Measurements from ENCODE around the gene B4GALT4. TPM values are rescaled to one million over a fixed set of nuclear protein-coding genes. Genes with fewer than 3 reads are reported as not detected.
"Not testable (repeated sequence)": the region's sequence is repeated elsewhere in the genome, so short reads cannot be mapped to it uniquely, and the experiment has no call there.

The B4GALT4 gene
- total RNA-seq, 4 donors from 2014 or later, result 5.7 to 13.4 (median 7.7) TPM

DNA sequence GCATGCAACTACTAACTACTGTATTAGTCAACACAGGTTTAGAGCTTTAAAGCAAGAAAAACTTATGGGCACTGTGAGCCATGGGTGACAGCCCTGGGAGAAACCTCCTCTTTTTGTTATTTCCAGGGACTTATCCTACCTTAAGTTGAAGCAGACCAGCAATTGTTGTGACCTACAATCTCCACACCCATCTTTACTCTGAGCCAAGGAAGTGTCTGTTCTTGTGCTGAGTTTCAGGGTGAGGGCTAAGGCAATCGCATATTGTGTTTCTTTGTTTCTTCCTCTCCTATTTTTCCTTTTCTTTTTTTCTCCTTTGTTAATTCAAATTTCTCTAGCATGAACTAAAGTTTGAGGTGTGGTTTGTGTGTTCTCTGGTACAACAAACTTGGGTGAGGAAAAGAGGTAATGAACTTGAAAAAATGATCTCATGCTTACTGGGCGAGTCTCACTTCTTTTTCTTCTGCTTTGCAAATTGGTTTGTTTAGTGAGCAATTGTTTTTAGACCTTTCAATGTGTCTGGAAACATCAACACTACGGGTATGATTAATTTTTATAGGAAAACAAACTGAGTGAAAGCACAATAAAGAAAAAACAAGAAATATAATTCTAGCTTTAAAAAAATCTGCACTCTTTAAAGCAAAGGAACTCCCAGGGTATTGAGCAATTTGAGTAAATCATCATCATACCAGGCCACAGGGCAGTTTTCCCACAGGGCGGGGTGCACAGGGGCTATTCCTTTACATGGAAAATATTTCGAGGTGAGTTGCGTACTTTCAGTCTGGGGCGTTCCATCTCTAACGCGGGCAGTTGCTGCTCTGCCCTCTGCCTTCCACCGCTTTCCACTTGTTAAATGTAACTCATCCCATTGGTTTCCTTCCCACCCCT is 64.6 kb downstream of the B4GALT4 start:
- H3K27ac ChIP-seq, result no peak overlapping the region
- no peak for TF ChIP-seq POLR2A (IDR thresholded peaks at IDR 0.05)
- TF ChIP-seq, protein P1, sequence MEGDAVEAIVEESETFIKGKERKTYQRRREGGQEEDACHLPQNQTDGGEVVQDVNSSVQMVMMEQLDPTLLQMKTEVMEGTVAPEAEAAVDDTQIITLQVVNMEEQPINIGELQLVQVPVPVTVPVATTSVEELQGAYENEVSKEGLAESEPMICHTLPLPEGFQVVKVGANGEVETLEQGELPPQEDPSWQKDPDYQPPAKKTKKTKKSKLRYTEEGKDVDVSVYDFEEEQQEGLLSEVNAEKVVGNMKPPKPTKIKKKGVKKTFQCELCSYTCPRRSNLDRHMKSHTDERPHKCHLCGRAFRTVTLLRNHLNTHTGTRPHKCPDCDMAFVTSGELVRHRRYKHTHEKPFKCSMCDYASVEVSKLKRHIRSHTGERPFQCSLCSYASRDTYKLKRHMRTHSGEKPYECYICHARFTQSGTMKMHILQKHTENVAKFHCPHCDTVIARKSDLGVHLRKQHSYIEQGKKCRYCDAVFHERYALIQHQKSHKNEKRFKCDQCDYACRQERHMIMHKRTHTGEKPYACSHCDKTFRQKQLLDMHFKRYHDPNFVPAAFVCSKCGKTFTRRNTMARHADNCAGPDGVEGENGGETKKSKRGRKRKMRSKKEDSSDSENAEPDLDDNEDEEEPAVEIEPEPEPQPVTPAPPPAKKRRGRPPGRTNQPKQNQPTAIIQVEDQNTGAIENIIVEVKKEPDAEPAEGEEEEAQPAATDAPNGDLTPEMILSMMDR (IDR thresholded peaks at IDR 0.05 in 4 of 5, conservative IDR thresholded peaks at IDR 0.05 in 1 of 5), result no peak
- ATAC-seq, result no peak
- in situ Hi-C loops (cut with MboI; ENCODE audit: low sequenced_read_pairs in 4 of 4) (no loop called here), intact Hi-C loops (cut with DNase I; ENCODE audit: low total_unique reads) (no loop called here)
- H3K4me1 ChIP-seq, result no peaks in the 10 kb centered on the region
- H3K9me3 ChIP-seq, result no peaks in the 10 kb centered on the region
- DNase-seq, result no peak
- no peaks in the 10 kb centered on the region for H3K27me3 ChIP-seq
- no peaks in the 10 kb centered on the region for H3K36me3 ChIP-seq
- no peak overlapping the region for H3K4me3 ChIP-seq

DNA sequence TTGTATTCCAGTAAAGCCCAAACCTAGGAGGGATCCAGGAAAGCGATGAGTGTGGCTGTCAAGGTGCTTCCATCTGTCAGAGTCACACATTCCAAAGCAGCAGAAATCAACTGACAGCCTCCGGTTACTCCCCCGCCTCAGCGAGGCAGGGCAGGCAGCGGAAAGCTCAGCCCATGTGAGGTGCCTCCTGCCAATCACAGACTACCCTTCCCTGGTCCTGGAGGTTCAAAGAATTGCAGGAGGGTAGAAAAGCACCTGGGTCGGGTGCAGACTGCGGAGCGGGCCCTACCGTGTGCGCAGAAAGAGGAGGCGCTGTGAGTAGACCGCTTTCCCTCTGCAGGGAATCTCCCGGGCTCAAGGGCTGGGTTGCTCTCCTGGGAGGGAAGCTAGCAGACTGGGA is 67.4 kb downstream of the B4GALT4 start, which contains the start of gene UPK1B:
Gene UPK1B, plus strand, starts transcription at position 274 of the 400 bp plus-strand sequence. CDS start 13,144 bp downstream, outside the sequence.
- in situ Hi-C loops (cut with MboI; ENCODE audit: low sequenced_read_pairs in 4 of 4), result no loop called here
- intact Hi-C loops (cut with DNase I; ENCODE audit: low total_unique reads), result no loop called here
- Histone ChIP-seq H3K4me1 (no peaks in the 10 kb centered on the region), H3K36me3 (no peaks in the 10 kb centered on the region), H3K27ac (no peak within 1 kb of the TSS), H3K9me3 (no peaks in the 10 kb centered on the region), H3K27me3 (no peaks in the 10 kb centered on the region), H3K4me3 (no peak within 1 kb of the TSS)
- no peak for ATAC-seq
- TF ChIP-seq POLR2A (IDR thresholded peaks at IDR 0.05), result no peak
- TF ChIP-seq, protein P1 (IDR thresholded peaks at IDR 0.05 in 4 of 5, conservative IDR thresholded peaks at IDR 0.05 in 1 of 5), result no peak
- no peak for DNase-seq

DNA sequence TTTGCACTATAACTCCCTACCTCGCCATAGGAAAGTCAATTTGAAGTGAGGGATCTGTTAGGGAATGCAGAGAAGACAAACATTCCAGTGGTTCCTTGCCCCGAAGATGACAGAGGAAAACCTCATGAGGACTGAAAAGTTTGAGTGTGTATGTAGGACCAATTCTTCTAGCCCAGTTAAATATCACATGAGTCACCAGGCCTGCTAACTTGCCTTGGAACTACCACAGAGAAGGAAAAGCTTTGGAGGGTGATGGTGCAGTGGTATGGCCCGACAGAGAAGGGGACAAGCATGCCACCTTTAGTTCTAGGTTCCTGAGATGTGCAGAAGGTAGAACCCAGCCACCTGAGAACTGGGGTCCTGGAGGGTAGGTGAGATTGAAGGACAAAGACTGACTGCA is 69.9 kb downstream of the B4GALT4 start:
- Histone ChIP-seq H3K4me1 (no peaks in the 10 kb centered on the region), H3K36me3 (no peaks in the 10 kb centered on the region), H3K27me3 (no peaks in the 10 kb centered on the region), H3K9me3 (no peaks in the 10 kb centered on the region), H3K4me3 (no peak overlapping the region), H3K27ac (no peak overlapping the region)
- DNase-seq (no peak), ATAC-seq (no peak)
- intact Hi-C loops (cut with DNase I; ENCODE audit: low total_unique reads) (no loop called here), in situ Hi-C loops (cut with MboI; ENCODE audit: low sequenced_read_pairs in 4 of 4) (no loop called here)
- no peak for TF ChIP-seq POLR2A (IDR thresholded peaks at IDR 0.05)
- TF ChIP-seq, protein P1 (IDR thresholded peaks at IDR 0.05 in 4 of 5, conservative IDR thresholded peaks at IDR 0.05 in 1 of 5), result no peak

DNA sequence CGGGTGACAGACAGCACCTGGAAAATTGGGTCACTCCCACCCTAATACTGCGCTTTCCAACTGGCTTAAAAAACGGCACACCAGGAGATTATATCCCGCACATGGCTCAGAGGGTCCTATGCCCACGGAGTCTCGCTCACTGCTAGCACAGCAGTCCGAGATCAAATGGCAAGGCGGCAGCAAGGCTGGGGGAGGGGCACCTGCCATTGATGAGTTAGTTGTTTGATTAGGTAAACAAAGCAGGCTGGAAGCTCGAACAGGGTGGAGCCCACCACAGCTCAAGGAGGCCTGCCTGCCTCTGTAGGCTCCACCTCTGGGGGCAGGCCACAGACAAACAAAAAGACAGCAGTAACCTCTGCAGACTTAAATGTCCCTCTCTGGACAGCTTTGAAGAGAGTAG is 75.9 kb downstream of the B4GALT4 start:
- in situ Hi-C loops (cut with MboI; ENCODE audit: low sequenced_read_pairs in 4 of 4); ATAC-seq: not testable (repeated sequence)

More for the DNA sequence above, 75.9 kb downstream of the B4GALT4 start:
- H3K27ac ChIP-seq; H3K4me1 ChIP-seq; intact Hi-C loops (cut with DNase I; ENCODE audit: low total_unique reads); H3K9me3 ChIP-seq; H3K27me3 ChIP-seq; H3K36me3 ChIP-seq; H3K4me3 ChIP-seq; DNase-seq: not testable (repeated sequence)

Other genes with a start within 250 kb of the B4GALT4 start
- gene IGSF11, start 206.0 kb downstream of the B4GALT4 start, total RNA-seq, result 10 to 100 TPM in 1 of 4 donors, 1 to 10 TPM in 3; 4.7 to 11.5 (median 8.6) TPM
- not detected for gene TEX55, start 94.7 kb downstream of the B4GALT4 start, total RNA-seq
- gene UPK1B, start 67.3 kb downstream of the B4GALT4 start, total RNA-seq, result not detected
- 1 to 10 TPM; 6.2 to 9.7 (median 7.3) TPM for gene ARHGAP31, start 53.5 kb upstream of the B4GALT4 start, total RNA-seq
- 10 to 100 TPM in 3 of 4 donors, 1 to 10 TPM in 1; 9.0 to 21.2 (median 15.5) TPM for gene TMEM39A, start 222.7 kb upstream of the B4GALT4 start, total RNA-seq
- 1 to 10 TPM; 2.6 to 6.3 (median 3.3) TPM for gene POGLUT1, start 228.1 kb upstream of the B4GALT4 start, total RNA-seq